Astrocyte of the spinal cord (primary cell): ENCODE data around the gene PARP1.

Experiments used
- DNase-seq: peaks from one replicate; pipeline ENCODE4 v3.0.0; 2011; ENCODE audit warnings: low read depth, low spot score
- H3K4me3 ChIP-seq: 2 replicates; pipeline ENCODE4 v1.5.1; 2011; ENCODE audit warnings: low read depth, mild to moderate bottlenecking, low read length, moderate library complexity
- CTCF ChIP-seq: IDR thresholded peaks from 2 replicates; pipeline ENCODE4 v1.5.1; 2012; ENCODE audit warnings: low read depth, mild to moderate bottlenecking, low read length, inconsistent platforms
- in situ Hi-C: cut with HindIII; loops from 2 replicates; pipeline ENCODE4 v1.10.0; 2017; ENCODE audit warnings: low sequenced_read_pairs

The PARP1 gene

GRCh38 chr1:226360106-226360746 lies 47.7 kb downstream of the PARP1 start:
- in situ Hi-C loops = no loop called here
- no peak overlapping the region for H3K4me3 ChIP-seq
- no peak for TF ChIP-seq CTCF
- no peak for DNase-seq

GRCh38 chr1:226357416-226357815 lies 50.5 kb downstream of the PARP1 start:
- in situ Hi-C loops = no loop called here
- DNase-seq = no peak
- no peak for TF ChIP-seq CTCF
- no peak overlapping the region for H3K4me3 ChIP-seq

- H3K4me3 ChIP-seq = no peak overlapping the region
- in situ Hi-C loops = no loop called here
- no peak for TF ChIP-seq CTCF
- DNase-seq = no peak
Measured at GRCh38 chr1:226355669-226356551, 52.0 kb downstream of the PARP1 start.

- in situ Hi-C loops = no loop called here
- no peak for DNase-seq
- H3K4me3 ChIP-seq = no peak overlapping the region
- no peak for TF ChIP-seq CTCF
Measured at GRCh38 chr1:226355016-226355415, 52.9 kb downstream of the PARP1 start.

- no peak for DNase-seq
- in situ Hi-C loops = no loop called here
Measured at GRCh38 chr1:226353698-226354525, 54.0 kb downstream of the PARP1 start.

More at GRCh38 chr1:226353698-226354525, 54.0 kb downstream of the PARP1 start:
- no peak for TF ChIP-seq CTCF
- H3K4me3 ChIP-seq = no peak overlapping the region
